SH-SY5Y (cell line): ENCODE data around the gene LNPEP.
A peak's percentile ranks its signal among the peaks of the same experiment; 100 is the strongest.

Experiments used
- GATA2 ChIP-seq: IDR thresholded peaks from 2 replicates; pipeline ENCODE4 v1.6.1; 2011; ENCODE audit warnings: mild to moderate bottlenecking, low read depth, low read length
- GATA3 ChIP-seq: IDR thresholded peaks from 2 replicates; pipeline ENCODE4 v1.6.1; 2011; ENCODE audit warnings: low read depth, mild to moderate bottlenecking, low read length, moderate library complexity

LNPEP gene

DNA sequence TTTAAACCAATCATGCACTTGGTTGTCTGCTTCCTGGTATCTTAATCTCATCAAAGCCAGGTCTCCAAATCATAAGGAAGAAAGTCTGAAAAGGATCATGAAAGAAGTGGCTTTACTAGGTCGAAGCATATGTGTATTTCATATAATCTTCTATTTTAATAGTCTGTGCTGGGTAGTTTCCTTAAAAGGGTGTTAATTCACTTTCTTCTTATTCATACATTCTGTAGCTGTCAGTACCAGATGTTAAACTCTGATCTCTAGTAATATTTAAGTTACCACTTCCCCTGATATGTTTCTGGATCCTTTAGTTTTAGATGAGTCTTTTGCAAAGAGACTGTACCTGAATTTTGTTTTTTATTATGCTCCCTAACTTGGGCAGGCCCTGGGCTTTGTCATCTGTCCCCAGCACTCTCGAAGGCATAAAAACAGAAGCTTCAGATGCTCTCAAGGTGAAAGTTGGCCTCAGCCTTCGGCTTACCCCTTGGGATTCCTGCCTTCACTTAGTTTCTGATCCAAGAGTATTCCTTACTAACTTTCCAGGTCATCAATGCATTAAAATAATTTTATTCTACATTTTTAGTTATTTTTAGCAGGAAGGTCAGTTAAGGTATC, 15.0 kb upstream of the LNPEP start:
- TF ChIP-seq GATA2 (no peak), GATA3 (no peak)

DNA sequence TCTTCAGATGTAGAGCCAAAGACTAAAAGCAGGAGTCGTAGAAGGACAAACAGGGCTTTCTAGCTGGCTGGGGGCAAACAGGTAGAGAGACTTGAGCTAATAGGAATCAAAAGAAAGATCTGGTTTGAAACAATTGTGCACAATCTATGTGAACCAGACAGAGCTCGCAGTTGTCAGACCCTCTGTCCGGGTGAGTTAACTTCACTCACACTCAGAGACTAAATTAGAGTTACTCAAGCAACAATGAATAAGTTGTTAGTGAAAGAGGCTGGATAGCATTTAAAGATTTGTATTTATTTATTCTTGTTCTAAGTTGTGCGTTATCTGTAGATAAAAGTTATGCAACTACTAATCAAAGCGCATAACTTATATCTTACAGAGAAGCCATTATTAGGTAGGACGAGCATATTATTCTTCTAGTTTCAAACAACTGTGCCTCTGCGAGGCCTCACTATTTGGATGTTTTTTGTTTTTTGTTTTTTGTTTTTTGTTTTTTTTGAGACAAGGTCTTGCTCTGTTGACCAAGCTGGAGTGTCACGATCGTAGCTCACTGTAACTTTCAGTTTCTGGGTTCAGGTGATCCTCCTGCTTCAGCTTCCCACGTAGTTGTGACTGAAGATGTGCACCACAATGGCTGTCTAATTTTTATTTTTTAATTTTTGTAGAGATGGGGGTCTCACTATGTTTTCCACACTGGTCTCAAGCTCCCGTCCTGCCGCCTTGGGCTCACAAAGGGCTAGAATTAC, 13.2 kb upstream of the LNPEP start:
- TF ChIP-seq GATA3 (no peak), GATA2 (no peak)

DNA sequence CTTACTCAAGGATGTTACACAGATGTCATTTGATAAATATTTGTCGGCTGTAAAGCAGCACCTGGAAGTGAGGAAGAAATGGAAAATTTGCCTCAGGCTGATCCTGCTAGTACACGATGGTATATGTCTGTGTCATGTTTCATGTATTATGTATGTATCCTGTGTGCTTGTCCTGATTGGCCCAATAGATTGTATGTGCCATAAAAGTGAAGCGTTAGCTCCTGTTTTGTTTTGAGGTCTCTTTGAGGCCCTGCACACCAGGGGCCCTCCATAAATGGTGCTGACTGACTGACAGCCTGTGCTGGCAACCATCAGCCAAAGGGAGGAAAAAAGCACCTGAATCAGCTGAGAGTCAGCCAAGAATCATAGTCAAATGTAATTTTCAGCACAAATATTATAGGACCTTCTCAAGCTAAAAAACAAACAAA, 11.8 kb upstream of the LNPEP start:
- TF ChIP-seq GATA3 (no peak), GATA2 (no peak)

DNA sequence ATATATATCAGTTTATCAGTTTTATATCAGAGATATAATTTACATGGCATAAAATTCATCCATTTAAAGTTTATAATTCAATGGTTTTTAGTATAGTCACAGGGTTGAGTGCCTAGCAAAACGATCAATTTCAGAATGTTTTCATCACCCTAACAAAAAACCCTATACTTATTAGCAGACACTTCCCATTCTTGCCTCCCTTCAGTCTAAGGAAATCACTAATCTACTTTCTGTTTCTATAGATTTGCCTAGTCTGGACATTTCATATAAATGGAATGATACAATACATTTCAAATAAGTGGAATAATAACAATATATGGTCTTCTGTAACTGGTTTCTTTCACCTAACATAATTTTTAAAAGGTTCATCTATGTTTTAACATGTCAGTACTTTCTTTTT, 9.6 kb upstream of the LNPEP start:
- TF ChIP-seq GATA3 (no peak), GATA2 (no peak)

DNA sequence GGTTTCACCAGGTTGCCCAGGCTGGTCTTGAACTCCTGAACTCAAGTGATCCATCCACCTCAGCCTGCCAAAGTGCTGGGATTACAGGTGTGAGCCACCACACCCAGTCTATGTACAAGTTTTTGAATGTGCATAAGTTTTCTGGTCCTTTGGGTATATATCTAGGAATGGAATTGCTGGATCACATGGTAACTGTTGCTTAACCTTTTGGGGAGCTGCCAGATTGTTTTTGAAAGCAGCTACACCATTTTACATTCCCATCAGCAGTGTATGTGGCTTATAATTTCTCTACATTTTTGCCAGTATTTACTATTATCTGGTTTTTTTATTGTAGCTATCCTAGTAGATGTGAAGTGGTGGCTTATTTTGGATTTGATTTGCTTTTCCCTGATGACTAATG, 8.9 kb upstream of the LNPEP start:
- TF ChIP-seq GATA2 (no peak), GATA3 (no peak)

- TF ChIP-seq GATA2 (no peak), GATA3 (no peak)
Observed at GRCh38 chr5:96928931-96929708, 6.8 kb upstream of the LNPEP start.

DNA sequence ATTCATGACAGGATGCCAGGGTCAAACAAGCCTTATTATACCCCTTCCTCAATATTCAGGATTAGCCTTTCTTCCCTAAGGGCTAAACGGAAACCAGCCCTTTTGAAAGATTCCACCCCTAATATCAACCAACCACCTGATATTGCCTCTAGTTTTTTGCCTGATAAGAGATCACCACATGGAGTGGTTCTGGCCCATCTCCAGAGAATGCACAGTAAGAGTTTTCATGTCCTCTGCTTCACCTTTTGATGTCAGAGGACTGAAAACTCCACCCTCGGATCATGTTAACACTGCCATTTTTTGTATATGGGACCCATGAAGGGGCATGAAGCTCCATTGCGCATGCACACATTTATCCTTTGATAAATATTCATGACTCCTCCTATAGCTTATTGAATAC, 5.8 kb upstream of the LNPEP start:
- TF ChIP-seq GATA3 (no peak), GATA2 (peak; percentile 34; the same call in 1 of the 2 replicates)

DNA sequence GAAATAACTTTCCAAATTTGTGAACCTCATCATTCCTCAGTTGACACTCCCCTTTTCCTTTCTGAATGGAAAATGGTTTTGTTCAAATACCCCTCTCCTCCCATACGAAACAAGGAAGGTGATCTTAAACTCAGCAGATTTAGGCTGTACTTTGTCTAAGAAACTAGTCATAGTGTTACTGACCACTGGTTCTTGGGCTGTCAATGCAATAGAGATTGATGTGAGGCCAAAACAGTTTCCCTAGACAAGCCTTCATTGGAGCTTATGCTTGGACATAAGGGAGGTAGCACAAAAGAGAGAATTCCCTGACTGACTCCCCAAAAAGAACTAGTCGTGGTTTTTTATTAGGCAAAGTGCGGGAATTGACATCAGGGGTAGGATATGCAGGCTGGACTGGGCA, 5.3 kb upstream of the LNPEP start:
- TF ChIP-seq GATA3 (no peak), GATA2 (no peak)

DNA sequence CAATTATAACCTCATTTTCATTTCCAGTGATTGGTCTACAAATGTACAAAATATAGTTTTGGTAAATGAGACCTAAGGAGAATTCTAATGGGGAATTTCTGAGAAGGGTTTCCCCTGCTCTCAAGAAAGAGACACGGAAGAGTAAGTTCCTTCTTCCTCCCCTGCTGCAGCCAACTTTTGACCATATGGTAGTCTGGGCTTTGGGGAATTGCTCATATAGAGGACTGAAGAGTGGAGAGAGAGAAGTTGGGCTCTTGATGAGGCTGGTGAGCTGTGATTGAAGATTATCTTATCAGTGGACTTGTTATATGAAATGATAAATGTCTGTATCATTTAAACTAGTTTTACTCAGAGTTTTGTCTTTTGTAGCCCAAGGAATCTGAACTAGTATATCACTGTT, 4.3 kb upstream of the LNPEP start:
- TF ChIP-seq GATA2: no peak
- no peak for TF ChIP-seq GATA3

- TF ChIP-seq GATA2 (no peak), GATA3 (no peak)
Observed at GRCh38 chr5:96932026-96932425, 3.9 kb upstream of the LNPEP start.

DNA sequence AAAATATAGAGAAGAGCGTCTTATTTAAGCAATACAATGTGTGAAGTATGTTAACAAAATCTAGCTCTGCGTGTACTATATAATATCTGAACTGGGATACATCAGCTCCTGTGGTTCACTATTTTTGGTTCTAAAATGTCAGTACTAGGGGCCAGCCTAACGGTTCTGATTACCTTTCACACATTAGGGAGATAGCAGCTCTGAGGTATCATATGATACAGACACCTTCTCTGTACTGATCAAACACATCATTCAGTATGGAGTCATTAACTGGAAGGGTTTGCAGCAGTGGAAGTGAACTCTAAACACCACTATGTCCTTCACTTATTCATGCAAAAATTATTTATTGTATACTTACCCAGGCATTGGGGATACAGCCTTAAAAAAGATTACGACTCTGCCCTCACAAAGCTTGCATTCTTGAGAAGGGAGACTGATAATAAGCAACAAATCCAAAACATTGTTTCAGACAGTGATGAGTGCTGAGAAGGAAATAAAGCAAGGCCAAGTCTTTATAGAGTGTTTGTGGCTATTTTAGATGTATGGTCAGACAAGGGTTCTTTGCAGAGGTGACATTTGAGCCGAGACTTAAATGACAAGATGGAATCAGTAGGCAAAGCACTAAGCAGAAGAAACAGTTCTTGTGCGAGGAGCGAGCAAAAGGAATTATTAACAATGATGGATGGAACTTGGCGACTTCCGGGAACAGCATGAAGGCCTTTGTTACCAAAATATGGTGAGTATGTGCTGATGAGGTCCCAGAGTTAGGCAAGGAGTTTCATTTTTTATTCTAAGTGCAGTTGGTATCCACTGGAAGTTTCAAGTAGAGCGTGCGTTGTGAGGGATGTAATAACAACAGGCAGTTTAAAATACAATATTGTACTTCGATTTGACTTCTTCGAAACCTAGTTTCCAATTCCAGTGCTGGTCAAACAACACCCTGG, 1.8 kb upstream of the LNPEP start:
- TF ChIP-seq GATA2: no peak; the same call in 1 of the 2 replicates
- TF ChIP-seq GATA3: no peak

DNA sequence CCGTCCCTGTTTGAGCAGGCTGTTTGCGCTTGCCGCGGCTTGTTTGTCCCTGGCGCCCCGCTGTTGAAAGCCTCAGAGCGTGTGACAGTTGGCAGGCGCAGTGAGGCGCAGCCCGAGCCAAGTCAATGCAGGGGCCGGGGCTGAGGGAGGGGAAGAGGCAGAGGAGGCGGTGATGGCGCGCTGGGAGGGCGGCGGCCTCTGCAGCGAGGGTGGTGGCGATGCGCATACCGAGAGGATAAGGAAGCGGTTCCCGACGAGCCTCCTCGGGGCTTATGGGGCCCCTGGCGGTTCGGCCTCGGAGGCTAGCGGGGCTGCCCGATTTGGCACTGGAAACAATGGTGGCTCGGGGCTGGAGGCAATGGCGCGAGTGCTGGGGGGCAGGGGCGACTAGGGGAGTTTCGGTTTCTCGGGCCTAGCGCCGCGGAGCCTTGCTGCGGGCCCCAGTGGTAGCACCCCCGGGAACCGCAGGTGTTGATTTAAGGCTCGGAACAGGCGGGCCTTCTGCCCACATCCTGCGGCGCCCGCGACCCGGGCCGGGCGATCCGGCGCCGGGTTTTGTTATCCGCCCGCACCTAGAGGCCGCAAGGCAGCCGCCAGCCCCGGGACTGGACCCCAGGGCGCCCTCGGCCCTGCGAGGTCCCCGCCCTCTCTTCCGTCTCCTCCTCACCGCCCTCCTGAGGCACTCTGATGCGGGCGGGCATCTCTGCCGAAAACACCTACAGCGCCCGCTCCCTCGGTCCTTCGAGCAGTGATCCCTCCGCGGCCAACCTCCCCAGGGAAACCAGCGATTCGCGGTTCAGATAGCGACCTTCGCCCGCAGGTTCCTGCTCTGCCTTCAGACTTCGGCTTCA, 947 bp upstream of the LNPEP start:
- peak; percentile 62; the same call in 1 of the 2 replicates for TF ChIP-seq GATA2
- TF ChIP-seq GATA3: no peak

- no peak for TF ChIP-seq GATA3
Observed at GRCh38 chr5:96936431-96937320, 796 bp downstream of the LNPEP start.
